Keratinocyte (primary cell): ENCODE results near the gene DENND10. TPM values are rescaled to one million over a fixed set of nuclear protein-coding genes. Genes with fewer than 3 reads are reported as not detected.
A peak's percentile ranks its signal among the peaks of the same experiment; 100 is the strongest.
"Not testable (repeated sequence)": the region's sequence is repeated elsewhere in the genome, so short reads cannot be mapped to it uniquely, and the experiment has no call there.

ENCODE experiments used
- DNase-seq: peaks from one replicate; pipeline ENCODE4 v3.0.0-alpha.2; 2011; ENCODE audit warnings: low read depth, missing footprints, low spot score
- FAIRE-seq: peaks from 2 replicates; lab custom pipeline; 2011; peaks lifted over from hg19 to GRCh38; lab: Jason Lieb, UNC
- H2AFZ ChIP-seq: 2 replicates; pipeline ENCODE4 v1.6.0; 2012; ENCODE audit warnings: low read length, control low read depth, inconsistent platforms; ENCODE audit not compliant: control insufficient read depth
- H3K27ac ChIP-seq: 2 replicates; pipeline ENCODE4 v1.5.1; 2011; ENCODE audit warnings: low read length; ENCODE audit not compliant: control insufficient read depth, insufficient read depth
- H3K27me3 ChIP-seq: 3 replicates; pipeline ENCODE4 v1.6.0; 2011; ENCODE audit warnings: low read length; ENCODE audit not compliant: control insufficient read depth, insufficient read depth; ENCODE audit errors: extremely low read depth
- H3K36me3 ChIP-seq, 2 experiments: 2 replicates in 1 of 2; 3 replicates in 1 of 2; pipeline ENCODE4 v1.5.1; 2011; ENCODE audit warnings: low read length in 2 of 2, mild to moderate bottlenecking in 1 of 2; ENCODE audit not compliant: control insufficient read depth in 2 of 2, insufficient read depth in 2 of 2; ENCODE audit errors: extremely low read depth in 1 of 2
- H3K4me1 ChIP-seq: 3 replicates; pipeline ENCODE4 v1.5.1; 2011; ENCODE audit warnings: low read length; ENCODE audit not compliant: control insufficient read depth, insufficient read depth; ENCODE audit errors: extremely low read depth
- H3K4me2 ChIP-seq: 3 replicates; pipeline ENCODE4 v1.6.0; 2011; ENCODE audit warnings: low read depth, low read length; ENCODE audit not compliant: control insufficient read depth, insufficient read depth; ENCODE audit errors: extremely low read depth
- H3K4me3 ChIP-seq, 3 experiments: fragments of 200-600 bp in 1 of 3; sonication (generic) in 1 of 3; 2 replicates in 2 of 3; 3 replicates in 1 of 3; pipeline ENCODE4 v1.5.1; 2011 to 2016; ENCODE audit warnings: low read length in 3 of 3, mild to moderate bottlenecking in 3 of 3, control low read depth in 2 of 3, inconsistent platforms in 1 of 3, low read depth in 1 of 3, mixed read lengths in 1 of 3, mixed run types in 1 of 3, moderate library complexity in 1 of 3; ENCODE audit not compliant: control insufficient read depth in 2 of 3, insufficient read depth in 2 of 3; ENCODE audit errors: extremely low read depth in 1 of 3
- H3K79me2 ChIP-seq: 2 replicates; pipeline ENCODE4 v1.6.0; 2012; ENCODE audit warnings: low read length; ENCODE audit not compliant: control insufficient read depth, insufficient read depth
- H3K9ac ChIP-seq: 3 replicates; pipeline ENCODE4 v1.6.0; 2011; ENCODE audit warnings: low read length; ENCODE audit not compliant: control insufficient read depth, insufficient read depth; ENCODE audit errors: extremely low read depth
- H3K9me1 ChIP-seq: 3 replicates; pipeline ENCODE4 v1.6.0; 2011; ENCODE audit warnings: low read length; ENCODE audit not compliant: control insufficient read depth, insufficient read depth; ENCODE audit errors: extremely low read depth
- H3K9me3 ChIP-seq: 2 replicates; pipeline ENCODE4 v1.5.1; 2012; ENCODE audit warnings: low read depth, low read length; ENCODE audit not compliant: control insufficient read depth
- H4K20me1 ChIP-seq: 3 replicates; pipeline ENCODE4 v1.6.0; 2011; ENCODE audit warnings: low read length; ENCODE audit not compliant: control insufficient read depth, insufficient read depth; ENCODE audit errors: extremely low read depth
- EZH2 ChIP-seq: IDR thresholded peaks from one replicate; pipeline ENCODE4 v1.6.1; 2012; ENCODE audit warnings: inconsistent platforms, mild to moderate bottlenecking, low read length, moderate library complexity
- dilution Hi-C: fragments of 300-500 bp; cut with MboI; formaldehyde crosslinking; loops from one replicate; pipeline ENCODE4 v1.7.0; 2020; ENCODE audit warnings: low sequenced_read_pairs; ENCODE audit not compliant: extremely low pct_ligation_motif_present
- polyA plus RNA-seq, 5 experiments: library from polyadenylated mRNA; depleted of rRNA in 3 of 5; stranded (reverse) in 3 of 5; stranded (forward) in 1 of 5; unstranded in 1 of 5; fragments of >200 nt; gene quantifications; 1 replicate in 1 of 5; 2 replicates in 3 of 5; 3 replicates in 1 of 5; pipeline versions ENCODE4 v1.2.1 to v1.2.3, GENCODE V29; 2011 to 2012; ENCODE audit warnings: missing spikeins in 2 of 5, low read depth in 1 of 5, low replicate concordance in 1 of 5
- TF ChIP-seq, protein P1 (sequence below), 3 experiments: IDR thresholded peaks in 1 of 3; conservative IDR thresholded peaks in 1 of 3; optimal IDR thresholded peaks in 1 of 3; 2 replicates in 2 of 3; 3 replicates in 1 of 3; pipeline versions ENCODE3 to v1.5.1; 2011; ENCODE audit warnings: low read length in 3 of 3, mild to moderate bottlenecking in 3 of 3, moderate library complexity in 2 of 3, control low read depth in 1 of 3, inconsistent platforms in 1 of 3; ENCODE audit not compliant: insufficient read depth in 2 of 3; ENCODE audit errors: extremely low read depth in 1 of 3

DENND10 gene
- polyA plus RNA-seq, 1 donor (not counting 4 experiments of a cell fraction or from before 2014, with no cell fraction given), result 76.5 TPM

DNA sequence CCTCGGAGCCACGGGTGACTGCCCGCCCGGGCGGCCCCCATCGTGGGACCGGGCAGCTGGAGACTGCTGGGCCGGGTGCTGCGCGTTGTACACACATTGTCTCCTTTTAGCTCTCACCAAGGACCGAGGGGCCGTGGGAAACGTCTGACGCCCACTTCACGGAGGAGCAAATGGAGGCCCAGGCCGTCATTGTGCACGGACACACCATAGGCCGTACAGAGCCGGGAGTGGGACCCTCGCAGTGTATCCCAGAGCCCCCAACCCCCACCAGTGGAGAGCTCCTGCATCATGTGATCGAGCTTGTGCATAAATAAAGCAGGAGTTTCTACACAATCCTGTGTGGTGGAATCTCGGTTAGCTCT lies 722 bp downstream of the DENND10 start:
- Histone ChIP-seq H2AFZ (peak overlapping the region; percentile 44), H3K9me3 (no peaks in the 10 kb centered on the region), H3K79me2 (peaks cover 19% of the 10 kb centered on the region), H3K4me2 (peak overlapping the region; percentile 97), H3K4me1 (peaks cover 30% of the 10 kb centered on the region), H3K4me3 (peak overlapping the region; percentile 77 to 88 (median 87)), H3K9ac (peak overlapping the region; percentile 86), H3K27me3 (no peaks in the 10 kb centered on the region), H3K27ac (peak overlapping the region; percentile 63), H3K9me1 (no peaks in the 10 kb centered on the region), H3K36me3 (peaks cover 0 to 2% of the 10 kb centered on the region in 2 experiments), H4K20me1 (no peaks in the 10 kb centered on the region)
- FAIRE-seq (no peak), DNase-seq (no peak)
- dilution Hi-C loops, result no loop called here
- TF ChIP-seq EZH2, result no peak
- TF ChIP-seq, protein P1, sequence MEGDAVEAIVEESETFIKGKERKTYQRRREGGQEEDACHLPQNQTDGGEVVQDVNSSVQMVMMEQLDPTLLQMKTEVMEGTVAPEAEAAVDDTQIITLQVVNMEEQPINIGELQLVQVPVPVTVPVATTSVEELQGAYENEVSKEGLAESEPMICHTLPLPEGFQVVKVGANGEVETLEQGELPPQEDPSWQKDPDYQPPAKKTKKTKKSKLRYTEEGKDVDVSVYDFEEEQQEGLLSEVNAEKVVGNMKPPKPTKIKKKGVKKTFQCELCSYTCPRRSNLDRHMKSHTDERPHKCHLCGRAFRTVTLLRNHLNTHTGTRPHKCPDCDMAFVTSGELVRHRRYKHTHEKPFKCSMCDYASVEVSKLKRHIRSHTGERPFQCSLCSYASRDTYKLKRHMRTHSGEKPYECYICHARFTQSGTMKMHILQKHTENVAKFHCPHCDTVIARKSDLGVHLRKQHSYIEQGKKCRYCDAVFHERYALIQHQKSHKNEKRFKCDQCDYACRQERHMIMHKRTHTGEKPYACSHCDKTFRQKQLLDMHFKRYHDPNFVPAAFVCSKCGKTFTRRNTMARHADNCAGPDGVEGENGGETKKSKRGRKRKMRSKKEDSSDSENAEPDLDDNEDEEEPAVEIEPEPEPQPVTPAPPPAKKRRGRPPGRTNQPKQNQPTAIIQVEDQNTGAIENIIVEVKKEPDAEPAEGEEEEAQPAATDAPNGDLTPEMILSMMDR (optimal IDR thresholded peaks at IDR 0.05 in 1 of 3, IDR thresholded peaks at IDR 0.05 in 1 of 3, conservative IDR thresholded peaks at IDR 0.05 in 1 of 3; ENCODE audit: extremely low read depth in 1 of 3, insufficient read depth in 2 of 3, low read length in 3 of 3), result no peak

DNA sequence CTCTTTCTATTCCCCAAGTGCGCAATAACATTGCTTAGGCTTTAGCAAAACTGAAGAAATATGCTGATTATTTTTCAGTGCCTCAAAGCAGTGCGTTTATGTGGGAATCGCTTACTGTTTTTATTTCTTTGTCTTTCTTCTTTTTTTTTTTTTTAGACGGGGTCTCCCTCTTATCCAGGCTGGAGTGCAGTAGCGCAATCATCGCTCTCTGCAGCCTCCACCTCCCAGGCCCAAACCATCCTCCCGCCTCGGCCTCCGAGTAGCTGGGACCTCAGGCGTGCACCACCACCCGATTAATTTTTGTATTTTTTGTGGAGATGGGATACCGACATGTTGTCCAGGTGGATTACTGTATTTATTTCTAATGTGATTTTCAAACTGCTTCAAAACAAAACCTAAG lies 1.2 kb downstream of the DENND10 start:
- DNase-seq (no peak), FAIRE-seq (no peak)
- TF ChIP-seq EZH2, result no peak
- TF ChIP-seq, protein P1 (optimal IDR thresholded peaks at IDR 0.05 in 1 of 3, IDR thresholded peaks at IDR 0.05 in 1 of 3, conservative IDR thresholded peaks at IDR 0.05 in 1 of 3; ENCODE audit: extremely low read depth in 1 of 3, insufficient read depth in 2 of 3, low read length in 3 of 3), result no peak
- H3K4me3 ChIP-seq, result peak overlapping the region; percentile 77 to 88 (median 87)
- dilution Hi-C loops, result no loop called here
- H3K9me1 ChIP-seq, result no peaks in the 10 kb centered on the region
- no peak overlapping the region for H2AFZ ChIP-seq
- H3K27ac ChIP-seq, result peak overlapping the region; percentile 63
- no peaks in the 10 kb centered on the region for H3K9me3 ChIP-seq
- no peaks in the 10 kb centered on the region for H4K20me1 ChIP-seq
- H3K36me3 ChIP-seq, result peaks cover 0 to 2% of the 10 kb centered on the region in 2 experiments
- peak overlapping the region; percentile 86 for H3K9ac ChIP-seq
- peaks cover 29% of the 10 kb centered on the region for H3K4me1 ChIP-seq
- peak overlapping the region; percentile 97 for H3K4me2 ChIP-seq
- peaks cover 19% of the 10 kb centered on the region for H3K79me2 ChIP-seq
- H3K27me3 ChIP-seq, result no peaks in the 10 kb centered on the region

DNA sequence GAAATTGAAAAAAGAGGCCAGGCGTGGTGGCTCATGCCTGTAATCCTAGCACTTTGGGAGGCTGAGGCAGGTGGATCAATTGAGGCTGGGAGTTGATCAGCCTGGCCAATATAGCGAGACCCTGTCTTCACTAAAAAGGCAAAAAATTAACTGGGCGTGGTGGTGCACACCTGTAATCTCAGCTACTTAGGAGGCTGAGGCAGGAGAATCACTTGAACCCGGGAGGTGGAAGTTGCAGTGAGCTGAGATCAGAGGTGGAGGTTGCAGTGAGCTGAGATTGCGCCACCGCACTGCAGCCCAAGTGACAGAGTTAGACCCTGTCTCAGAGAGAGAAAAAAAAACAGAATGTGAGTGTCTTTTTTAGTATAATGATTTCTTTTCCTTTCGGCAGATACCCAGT lies 2.0 kb downstream of the DENND10 start:
- H4K20me1 ChIP-seq, DNase-seq, dilution Hi-C loops, H3K27ac ChIP-seq, H3K4me2 ChIP-seq, H3K9me1 ChIP-seq, H3K9me3 ChIP-seq, H3K36me3 ChIP-seq, FAIRE-seq, H3K9ac ChIP-seq, H3K4me3 ChIP-seq, H3K27me3 ChIP-seq, H2AFZ ChIP-seq: not testable (repeated sequence)
- H3K79me2 ChIP-seq, result peaks cover 19% of the 10 kb centered on the region
- H3K4me1 ChIP-seq, result peaks cover 21% of the 10 kb centered on the region

DNA sequence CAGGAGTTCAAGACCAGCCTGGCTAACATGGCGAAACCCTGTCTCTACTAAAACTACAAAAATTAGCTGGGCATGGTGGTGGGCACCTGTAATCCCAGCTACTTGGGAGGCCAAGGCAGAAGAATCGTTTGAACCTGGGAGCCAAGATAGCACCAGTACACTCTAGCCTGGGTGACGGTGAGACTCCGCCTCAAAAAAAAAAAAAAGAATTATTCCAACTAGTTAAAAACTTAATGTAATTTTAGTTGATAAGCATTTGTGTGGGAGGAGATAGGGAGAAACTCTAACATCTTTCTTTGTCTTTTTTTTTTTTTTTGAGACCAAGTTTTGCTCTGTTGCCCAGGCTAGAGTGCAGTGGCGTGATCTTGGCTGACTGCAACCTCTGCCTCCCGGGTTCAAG lies 3.2 kb downstream of the DENND10 start:
- H3K27me3 ChIP-seq, DNase-seq, dilution Hi-C loops, H3K27ac ChIP-seq, H3K4me2 ChIP-seq, H4K20me1 ChIP-seq, H3K36me3 ChIP-seq, H2AFZ ChIP-seq, H3K9me1 ChIP-seq, H3K9me3 ChIP-seq, FAIRE-seq, H3K4me1 ChIP-seq, H3K9ac ChIP-seq, H3K4me3 ChIP-seq: not testable (repeated sequence)
- peaks cover 19% of the 10 kb centered on the region for H3K79me2 ChIP-seq
